HG03558 (cell line): ENCODE results near the gene MLF2.
"Not testable (repeated sequence)": the region's sequence is repeated elsewhere in the genome, so short reads cannot be mapped to it uniquely, and the experiment has no call there.

ENCODE experiments used
- ATAC-seq: cut with Tn5 transposase; IDR thresholded peaks from one replicate; pipeline ENCODE4 v1.9.1; 2021; ENCODE audit warnings: moderate number of reproducible peaks; ENCODE audit not compliant: unreplicated experiment; ENCODE audit errors: extremely low read depth

MLF2 gene

DNA sequence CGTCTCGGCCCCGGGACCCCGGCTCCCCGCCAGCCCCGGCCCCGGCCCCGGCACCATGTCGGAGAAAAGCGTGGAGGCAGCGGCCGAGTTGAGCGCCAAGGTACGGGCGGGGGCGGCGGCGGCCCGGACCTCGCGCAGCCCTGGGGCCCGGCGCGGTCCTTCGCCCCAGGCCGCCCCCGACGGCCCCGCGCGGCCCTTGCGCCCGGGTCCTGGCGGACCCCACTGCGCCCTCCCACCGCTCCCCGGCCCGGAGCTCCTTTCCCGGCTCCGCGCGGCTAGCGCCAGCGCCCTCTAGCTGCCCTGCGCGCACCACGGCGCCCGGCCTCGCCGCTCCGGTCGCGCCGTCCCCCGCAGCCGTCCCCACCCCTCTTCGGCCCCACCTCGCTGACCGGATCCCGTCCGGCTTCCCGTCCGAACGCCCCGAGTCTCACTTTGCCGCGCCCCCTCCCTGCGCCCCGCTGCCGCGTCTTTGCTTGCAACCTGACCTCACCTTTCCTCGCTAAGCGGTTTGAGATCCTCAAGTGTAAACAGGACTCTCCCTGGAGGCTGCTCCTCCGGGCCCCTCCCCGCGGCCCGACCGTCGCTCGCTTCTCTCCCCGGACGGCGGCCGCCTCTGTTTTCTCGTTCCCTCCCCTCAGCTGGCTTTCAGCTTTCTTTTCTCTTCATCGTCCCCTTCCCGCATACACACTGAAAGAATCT lies 13.9 kb upstream of the MLF2 start:
- no peak for ATAC-seq

DNA sequence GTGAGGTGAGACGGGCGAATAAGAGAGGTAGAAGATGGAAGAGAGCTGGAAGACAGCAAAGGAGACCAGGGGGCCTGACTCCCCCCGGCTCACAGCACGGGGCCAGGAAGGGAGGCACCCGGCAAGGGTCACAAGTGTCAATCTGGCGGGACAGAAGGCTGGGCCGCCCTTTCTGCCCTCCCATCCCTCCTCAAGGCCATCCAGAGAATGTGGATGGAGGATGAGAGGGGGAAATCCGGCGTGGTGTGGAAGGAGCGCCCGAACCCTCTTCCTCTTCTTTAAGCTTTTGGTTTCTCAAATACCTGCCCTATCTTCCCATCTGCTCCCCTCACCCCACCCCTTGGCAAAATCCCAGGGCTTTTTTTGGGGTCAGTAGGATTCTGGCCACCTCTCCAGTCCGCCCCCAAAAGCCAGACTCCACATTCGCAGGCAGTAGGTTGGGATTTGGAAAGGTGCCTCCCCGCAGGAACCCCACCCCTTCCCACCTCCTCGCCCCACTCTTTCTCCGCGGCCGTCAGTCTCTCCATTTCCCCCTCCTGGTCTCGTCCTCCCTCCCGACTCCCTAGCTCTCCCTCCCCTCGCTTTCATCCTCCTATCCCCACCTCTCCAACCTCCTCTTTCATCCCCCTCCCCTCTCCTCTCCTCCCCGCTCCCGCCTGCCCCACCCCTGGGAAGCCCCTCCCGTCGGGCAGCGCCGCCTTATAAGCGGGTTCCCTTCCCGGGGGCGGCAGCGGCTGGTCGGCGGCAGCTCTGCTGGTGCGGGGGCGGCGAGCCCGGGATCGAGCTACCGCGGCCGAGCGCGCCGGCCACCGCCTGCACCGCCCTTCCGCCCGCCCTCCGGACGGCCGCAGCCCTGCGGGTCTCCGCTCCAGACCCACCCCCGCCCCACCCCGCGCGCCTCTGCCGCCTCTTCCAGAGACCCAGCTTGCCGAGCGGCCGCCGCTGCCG lies 13.0 kb upstream of the MLF2 start, which contains the start of gene PTMS:
PTMS (plus strand) TSS at position 730 of the 948 bp plus-strand sequence. CDS start 343 bp downstream, outside the sequence.
- ATAC-seq: no peak

GRCh38 chr12:6765048-6765633 lies 12.2 kb upstream of the MLF2 start:
- no peak for ATAC-seq

DNA sequence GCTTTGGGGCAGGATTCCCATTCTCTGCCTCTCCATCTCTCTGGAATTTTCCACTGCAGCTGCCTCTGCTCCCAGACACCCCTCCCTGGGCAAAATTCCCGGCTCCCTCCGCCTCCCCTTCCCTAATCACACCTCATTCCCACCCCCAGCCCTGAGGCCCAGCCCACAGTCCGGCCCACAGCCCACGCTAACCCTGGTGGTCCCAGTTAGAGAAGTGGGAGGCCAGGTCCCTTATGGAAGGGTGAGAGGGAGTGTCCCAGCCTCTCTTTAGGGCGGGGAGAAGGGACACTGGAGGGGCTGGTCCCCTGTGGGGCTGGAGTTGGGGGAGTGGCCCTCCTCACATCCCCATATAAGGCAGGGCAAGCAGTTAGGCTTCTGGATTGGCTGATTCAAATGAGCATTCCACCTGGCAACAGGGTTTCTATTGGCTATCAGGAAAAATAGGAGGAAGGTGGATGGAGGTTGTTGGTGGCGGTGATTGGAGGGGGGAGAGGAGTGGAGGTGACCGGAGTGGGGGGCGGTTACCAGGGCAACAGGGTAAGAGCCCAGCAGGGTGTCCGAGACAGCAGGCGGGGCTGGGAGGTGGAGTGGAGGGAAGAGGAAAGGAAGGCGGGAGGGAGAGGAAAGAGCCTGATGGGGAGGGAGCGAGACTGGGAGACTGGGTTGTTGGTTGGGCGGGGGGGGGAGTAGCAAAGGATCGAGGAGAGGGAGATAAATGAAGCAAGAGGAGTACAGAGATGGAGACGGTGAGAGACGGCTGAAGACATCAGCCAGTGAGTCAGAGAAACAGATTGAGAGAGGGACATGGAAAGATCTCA lies 11.3 kb upstream of the MLF2 start:
- peak; percentile 50 for ATAC-seq

GRCh38 chr12:6763380-6763779 lies 10.4 kb upstream of the MLF2 start:
- ATAC-seq: no peak

GRCh38 chr12:6759741-6760140 lies 6.8 kb upstream of the MLF2 start:
- no peak for ATAC-seq

GRCh38 chr12:6758506-6759095 lies 5.7 kb upstream of the MLF2 start:
- ATAC-seq: no peak

DNA sequence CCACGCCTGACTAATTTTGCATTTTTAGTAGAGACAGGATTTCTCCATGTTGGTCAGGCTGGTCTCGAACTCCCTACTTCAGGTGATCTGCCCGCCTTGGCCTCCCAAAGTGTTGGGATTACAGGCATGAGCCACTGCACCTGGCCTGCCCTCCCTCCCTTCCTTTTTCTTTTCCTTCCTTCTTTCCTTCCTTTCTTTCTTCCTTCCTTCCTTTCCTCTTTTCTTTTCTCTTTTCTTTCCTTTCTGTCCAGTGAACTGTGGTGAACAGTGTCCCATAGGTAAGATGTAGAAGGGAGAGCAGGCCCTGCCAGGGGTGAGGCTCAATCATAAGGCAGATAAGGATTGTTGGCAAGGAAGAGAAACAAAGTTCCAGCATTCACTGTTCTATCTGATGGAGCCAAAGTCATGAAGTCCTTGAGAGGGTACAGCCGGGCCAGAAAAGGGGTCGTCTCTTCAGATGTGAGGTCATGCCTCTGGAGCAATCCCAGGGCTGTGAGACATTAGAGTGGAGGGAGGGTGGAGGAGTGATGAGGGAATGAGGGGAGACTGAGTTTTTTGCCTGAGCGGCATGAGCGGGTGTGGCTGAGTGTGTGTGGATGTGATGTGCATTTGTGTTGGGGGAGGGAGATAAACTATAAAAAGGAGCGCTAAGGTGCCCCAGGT lies 4.2 kb upstream of the MLF2 start:
- ATAC-seq: no peak

GRCh38 chr12:6754411-6754810 lies 1.5 kb upstream of the MLF2 start:
- no peak for ATAC-seq

- ATAC-seq: no peak
Measured at GRCh38 chr12:6753772-6754356, 923 bp upstream of the MLF2 start.

DNA sequence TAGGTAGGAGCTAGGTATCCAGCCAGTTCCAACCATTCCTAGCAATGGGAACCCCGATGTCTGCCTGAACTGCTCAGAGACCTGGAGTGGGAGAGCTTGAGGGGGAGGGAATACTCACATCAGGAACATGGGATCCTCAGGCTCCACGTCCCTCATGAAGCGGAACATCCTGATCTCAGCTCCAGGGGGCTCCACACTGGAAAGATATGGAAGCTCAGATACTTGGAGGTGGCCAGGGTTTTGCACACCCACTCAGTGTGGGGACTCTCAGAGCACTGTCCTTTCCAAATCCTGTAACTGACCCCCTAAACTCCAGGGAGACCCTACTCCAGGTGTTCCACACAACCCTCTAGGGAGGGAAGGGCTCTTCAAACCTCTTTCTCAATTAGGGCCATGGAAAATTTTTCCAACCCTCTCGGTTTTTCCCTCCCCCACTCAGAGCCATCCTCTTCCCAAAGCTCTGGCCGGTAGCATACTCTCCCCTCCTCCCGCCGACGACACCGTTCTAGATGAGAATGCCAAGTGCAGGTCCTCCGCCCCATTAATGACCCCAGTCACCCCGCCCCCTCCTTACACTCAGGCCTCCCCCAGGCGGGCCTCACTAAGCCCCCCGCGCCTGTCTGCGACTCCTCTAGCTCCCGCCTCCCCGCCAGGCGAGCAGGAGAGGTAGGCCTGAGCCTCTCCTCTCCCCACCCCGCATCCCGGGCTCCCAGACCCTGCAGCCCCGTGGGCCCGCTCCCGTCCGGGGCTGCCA lies 597 bp downstream of the MLF2 start:
- ATAC-seq: no peak

DNA sequence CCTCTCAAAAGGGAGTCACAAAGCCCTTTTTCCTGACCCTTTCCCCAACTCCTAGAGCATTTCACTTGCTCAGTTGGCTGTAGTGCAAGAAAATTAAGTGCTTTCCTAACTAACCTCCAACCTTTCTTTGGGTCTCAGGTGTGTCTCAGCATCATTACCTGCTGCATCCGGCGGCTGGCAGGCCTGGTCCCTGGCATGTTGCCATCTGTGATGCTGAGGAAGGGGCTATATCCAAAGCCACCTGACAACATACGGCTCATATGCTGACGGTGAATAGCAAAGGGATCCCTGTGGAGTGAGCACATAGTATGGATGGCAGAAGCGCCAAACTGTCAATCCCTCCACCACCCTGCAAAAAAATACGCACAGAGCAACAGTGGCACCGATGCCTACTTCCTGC lies 1.2 kb downstream of the MLF2 start:
- no peak for ATAC-seq

- ATAC-seq: no peak
Measured at GRCh38 chr12:6750506-6750905, 2.4 kb downstream of the MLF2 start.

- no peak for ATAC-seq
Measured at GRCh38 chr12:6748761-6749160, 4.2 kb downstream of the MLF2 start.

DNA sequence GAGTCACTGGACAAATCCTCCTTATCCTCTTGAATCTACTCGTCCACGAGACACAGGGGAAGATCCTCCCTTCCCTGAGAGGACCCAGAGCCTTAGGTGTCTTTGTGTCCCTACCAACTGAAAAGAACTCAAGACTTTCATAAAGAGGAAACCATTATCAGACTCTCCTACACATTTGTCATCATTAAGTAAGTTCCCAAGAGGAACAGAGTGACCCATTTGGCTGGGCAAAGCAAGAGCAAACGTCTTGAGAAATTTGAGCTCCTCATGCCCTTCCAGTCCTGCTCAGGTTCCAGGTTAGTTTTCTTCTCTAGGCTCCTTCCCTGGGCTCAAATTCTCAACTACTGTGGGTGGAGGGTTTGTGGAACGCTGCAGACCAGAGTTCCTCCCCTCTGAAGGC lies 5.7 kb downstream of the MLF2 start:
- no peak for ATAC-seq

GRCh38 chr12:6745741-6746525 lies 7.0 kb downstream of the MLF2 start:
- no peak for ATAC-seq

DNA sequence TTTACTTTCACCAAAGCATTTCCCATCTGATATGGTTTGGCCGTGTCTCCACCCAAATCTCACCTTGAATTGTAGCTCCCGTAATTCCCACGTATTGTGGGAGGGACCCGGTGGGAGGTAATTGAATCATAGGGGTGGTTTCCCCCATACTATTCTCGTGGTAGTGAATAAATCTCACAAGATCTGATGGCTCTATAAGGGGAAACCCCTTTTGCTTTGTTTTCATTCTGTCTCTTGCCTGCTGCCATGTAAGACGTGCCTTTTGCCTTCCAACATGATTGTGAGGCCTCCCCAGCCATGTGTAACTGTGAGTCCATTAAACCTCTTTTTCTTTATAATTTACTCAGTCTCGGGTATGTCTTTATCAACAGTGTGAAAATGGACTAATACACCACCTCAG lies 9.6 kb downstream of the MLF2 start:
- not testable (repeated sequence) for ATAC-seq
